ENCODE measurements around the gene PTTG1IP2. TPM values are rescaled to one million over a fixed set of nuclear protein-coding genes. Genes with fewer than 3 reads are reported as not detected.

Gene PTTG1IP2
- total RNA-seq, 1 experiment from 2014 or later: not detected

DNA sequence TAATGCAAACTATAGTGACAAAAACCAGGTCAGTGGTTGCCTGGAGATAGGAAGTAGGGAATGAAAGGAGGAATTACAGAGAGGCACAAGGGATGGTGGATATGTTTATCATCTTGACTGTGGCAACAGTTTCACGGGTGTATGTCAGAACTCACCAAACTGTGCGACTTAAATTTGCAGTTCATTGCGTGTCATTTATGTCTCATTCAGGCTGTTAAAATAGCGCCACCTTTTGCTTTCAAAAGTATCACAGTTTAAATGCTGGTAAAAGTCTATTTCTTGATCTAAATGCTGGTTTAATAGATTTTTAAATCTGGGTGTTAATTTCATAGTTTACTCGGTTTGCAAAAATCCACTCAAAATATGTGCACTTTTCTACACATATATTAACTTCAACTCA, 51.0 kb downstream of the PTTG1IP2 start:
- intact Hi-C loops (cut with micrococcal nuclease; ENCODE audit: unreplicated experiment): no loop called here
- Histone ChIP-seq H3K36me3 (ENCODE audit: insufficient read depth, low read length, poor library complexity, severe bottlenecking) (no peaks in the 10 kb centered on the region), H3K4me3 (ENCODE audit: low read depth, low read length, poor library complexity, severe bottlenecking) (no peak overlapping the region), H3K27ac (ENCODE audit: low read depth, low read length, poor library complexity, severe bottlenecking) (no peak overlapping the region), H3K27me3 (replicated peaks; ENCODE audit: insufficient read depth, low read depth, low read length, poor library complexity) (no peaks in the 10 kb centered on the region), H3K4me1 (ENCODE audit: insufficient read depth, low read length, poor library complexity, severe bottlenecking) (peaks cover 12% of the 10 kb centered on the region), H3K9me3 (ENCODE audit: low read depth, low read length, poor library complexity, severe bottlenecking) (no peaks in the 10 kb centered on the region)
- ChIA-PET CTCF (no interaction called here), POLR2A (ENCODE audit: low non-redundant PET) (no interaction called here)
- TF ChIP-seq, protein P1, sequence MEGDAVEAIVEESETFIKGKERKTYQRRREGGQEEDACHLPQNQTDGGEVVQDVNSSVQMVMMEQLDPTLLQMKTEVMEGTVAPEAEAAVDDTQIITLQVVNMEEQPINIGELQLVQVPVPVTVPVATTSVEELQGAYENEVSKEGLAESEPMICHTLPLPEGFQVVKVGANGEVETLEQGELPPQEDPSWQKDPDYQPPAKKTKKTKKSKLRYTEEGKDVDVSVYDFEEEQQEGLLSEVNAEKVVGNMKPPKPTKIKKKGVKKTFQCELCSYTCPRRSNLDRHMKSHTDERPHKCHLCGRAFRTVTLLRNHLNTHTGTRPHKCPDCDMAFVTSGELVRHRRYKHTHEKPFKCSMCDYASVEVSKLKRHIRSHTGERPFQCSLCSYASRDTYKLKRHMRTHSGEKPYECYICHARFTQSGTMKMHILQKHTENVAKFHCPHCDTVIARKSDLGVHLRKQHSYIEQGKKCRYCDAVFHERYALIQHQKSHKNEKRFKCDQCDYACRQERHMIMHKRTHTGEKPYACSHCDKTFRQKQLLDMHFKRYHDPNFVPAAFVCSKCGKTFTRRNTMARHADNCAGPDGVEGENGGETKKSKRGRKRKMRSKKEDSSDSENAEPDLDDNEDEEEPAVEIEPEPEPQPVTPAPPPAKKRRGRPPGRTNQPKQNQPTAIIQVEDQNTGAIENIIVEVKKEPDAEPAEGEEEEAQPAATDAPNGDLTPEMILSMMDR (conservative IDR thresholded peaks at IDR 0.05; ENCODE audit: low read depth, low read length): peak; percentile 65
- TF ChIP-seq EZH2 (IDR thresholded peaks at IDR 0.05; ENCODE audit: borderline replicate concordance, low read depth, low read length, poor library complexity, severe bottlenecking): no peak
- peak; percentile 22 for DNase-seq (ENCODE audit: low spot score)
- BruUV-seq (replicated peaks): no TSS peak

- H3K4me3 ChIP-seq (ENCODE audit: low read depth, low read length, poor library complexity, severe bottlenecking): no peak overlapping the region
- H3K27me3 ChIP-seq (replicated peaks; ENCODE audit: insufficient read depth, low read depth, low read length, poor library complexity): no peaks in the 10 kb centered on the region
- ChIA-PET CTCF (interaction anchor here (0.8 kb wide), 1 partner anchor 75 kb away, joined by 4 read pairs; no protein-coding TSS in a partner anchor), POLR2A (ENCODE audit: low non-redundant PET) (interaction anchor here (0.6 kb wide), 1 partner anchor 733 kb away, joined by 3 read pairs; no protein-coding TSS in a partner anchor)
- DNase-seq (ENCODE audit: low spot score): peak; percentile 79
- no peaks in the 10 kb centered on the region for H3K9me3 ChIP-seq (ENCODE audit: low read depth, low read length, poor library complexity, severe bottlenecking)
- TF ChIP-seq EZH2 (IDR thresholded peaks at IDR 0.05; ENCODE audit: borderline replicate concordance, low read depth, low read length, poor library complexity, severe bottlenecking): no peak
- TF ChIP-seq, protein P1 (conservative IDR thresholded peaks at IDR 0.05; ENCODE audit: low read depth, low read length): no peak
- no TSS peak for BruUV-seq (replicated peaks)
- no peak overlapping the region for H3K27ac ChIP-seq (ENCODE audit: low read depth, low read length, poor library complexity, severe bottlenecking)
- H3K4me1 ChIP-seq (ENCODE audit: insufficient read depth, low read length, poor library complexity, severe bottlenecking): no peaks in the 10 kb centered on the region
- H3K36me3 ChIP-seq (ENCODE audit: insufficient read depth, low read length, poor library complexity, severe bottlenecking): no peaks in the 10 kb centered on the region
- intact Hi-C loops (cut with micrococcal nuclease; ENCODE audit: unreplicated experiment): no loop called here
These were observed 60.8 kb downstream of the PTTG1IP2 start for GRCh38 chr7:90530263-90530662.

DNA sequence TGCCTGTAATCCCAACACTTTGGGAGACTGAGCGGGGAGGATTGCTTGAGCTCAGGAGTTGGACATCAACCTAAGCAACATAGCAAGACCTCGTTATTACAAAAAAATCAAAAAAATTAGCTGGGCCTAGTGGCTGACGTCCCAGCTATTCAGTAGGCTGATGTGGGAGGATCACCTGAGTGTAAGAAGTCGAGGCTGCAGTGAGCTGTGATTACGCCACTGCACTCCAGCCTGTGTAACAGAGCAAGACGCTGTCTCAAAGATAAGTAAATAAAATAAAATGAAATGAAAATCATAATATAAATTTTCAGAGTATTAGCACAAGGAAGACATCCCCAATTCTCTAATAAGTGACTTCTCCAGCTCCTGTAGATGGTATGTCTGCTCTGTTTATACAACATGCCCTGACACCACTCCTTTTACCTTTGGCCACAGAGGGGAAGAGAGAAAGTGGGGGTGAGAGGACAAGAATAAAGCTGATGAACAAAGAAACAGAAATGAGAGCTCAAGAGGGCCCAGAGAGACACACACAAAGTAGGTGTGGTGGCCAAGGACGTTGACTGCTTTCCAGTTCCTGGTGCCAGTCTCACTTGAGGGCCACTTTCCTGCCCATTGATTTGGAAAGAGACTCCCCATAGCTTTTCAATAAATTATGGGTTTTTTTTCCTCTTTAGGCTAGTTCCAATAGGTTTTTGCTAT, 62.9 kb downstream of the PTTG1IP2 start:
- Histone ChIP-seq H3K27ac (ENCODE audit: low read depth, low read length, poor library complexity, severe bottlenecking) (no peak overlapping the region), H3K9me3 (ENCODE audit: low read depth, low read length, poor library complexity, severe bottlenecking) (no peaks in the 10 kb centered on the region), H3K36me3 (ENCODE audit: insufficient read depth, low read length, poor library complexity, severe bottlenecking) (no peaks in the 10 kb centered on the region), H3K4me1 (ENCODE audit: insufficient read depth, low read length, poor library complexity, severe bottlenecking) (no peaks in the 10 kb centered on the region), H3K4me3 (ENCODE audit: low read depth, low read length, poor library complexity, severe bottlenecking) (no peak overlapping the region), H3K27me3 (replicated peaks; ENCODE audit: insufficient read depth, low read depth, low read length, poor library complexity) (no peaks in the 10 kb centered on the region)
- no TSS peak for BruUV-seq (replicated peaks)
- TF ChIP-seq, protein P1 (conservative IDR thresholded peaks at IDR 0.05; ENCODE audit: low read depth, low read length): no peak
- TF ChIP-seq EZH2 (IDR thresholded peaks at IDR 0.05; ENCODE audit: borderline replicate concordance, low read depth, low read length, poor library complexity, severe bottlenecking): no peak
- intact Hi-C loops (cut with micrococcal nuclease; ENCODE audit: unreplicated experiment): no loop called here
- ChIA-PET CTCF (no interaction called here), POLR2A (ENCODE audit: low non-redundant PET) (no interaction called here)
- no peak for DNase-seq (ENCODE audit: low spot score)

Data from A673 (cell line).